HCT116 (cell line): ENCODE data around the gene PCNX1. TPM values are rescaled to one million over a fixed set of nuclear protein-coding genes. Genes with fewer than 3 reads are reported as not detected.

Source experiments
- ATAC-seq: fragments of 200-7000 bp; cut with Tn5 transposase; 2 replicates; pipeline ENCODE4 v1.9.1; 2020; ENCODE audit warnings: mild to moderate bottlenecking, moderate library complexity
- BruUV-seq: library from RNA; stranded (reverse); fragments of 400-500 nt; replicated peaks from 2 replicates; lab custom pipeline; 2021; lab: Mats Ljungman, UMichigan
- CTCF ChIA-PET: fragments of 300-600 bp; sonication (Branson Sonifier 250); formaldehyde crosslinking; loops from one replicate; lab custom pipeline; 2021; ENCODE audit warnings: antibody characterized with exemption; lab: Charles Lee
- POLR2A ChIA-PET: fragments of 300-600, 350-600 bp; sonication (Branson Sonifier 250); formaldehyde crosslinking; loops from one replicate; lab custom pipeline; 2021; ENCODE audit warnings: antibody characterized with exemption; lab: Charles Lee
- RAD21 ChIA-PET, 2 experiments: fragments of 300-600 bp; sonication (Branson Sonifier 250); formaldehyde crosslinking; loops; one replicate each; lab custom pipeline; 2023; ENCODE audit warnings: low total read pairs in 2 of 2; ENCODE audit not compliant: uncharacterized antibody in 2 of 2, unreplicated experiment in 2 of 2, low non-redundant PET in 1 of 2; lab: Charles Lee
- DNase-seq: peaks from one replicate; pipeline ENCODE4 v3.0.0-alpha.2; 2010; ENCODE audit warnings: low read depth, low spot score
- H2AFZ ChIP-seq: fragments of 200-600 bp; shearing (Covaris generic), sonication (generic); 2 replicates; pipeline ENCODE4 v1.6.1; 2017; ENCODE audit warnings: low read depth, mixed run types, mixed read lengths, antibody characterized with exemption, low read length; ENCODE audit not compliant: poor library complexity, severe bottlenecking
- H3K27ac ChIP-seq: 2 replicates; pipeline ENCODE4 v1.5.1; 2012; ENCODE audit warnings: low read depth, low read length
- H3K27me3 ChIP-seq: fragments of 200-600 bp; sonication (generic); 2 replicates; pipeline ENCODE4 v1.6.1; 2016; ENCODE audit warnings: mixed run types, low read length, mixed read lengths; ENCODE audit not compliant: insufficient read depth
- H3K36me3 ChIP-seq, 2 experiments: fragments of 200-500 bp in 1 of 2; fragments of 200-600 bp in 1 of 2; sonication (Bioruptor generic) in 1 of 2; sonication (generic) in 1 of 2; 2 replicates each; pipeline versions ENCODE4 v1.5.1 to v1.6.1; 2014 to 2016; ENCODE audit warnings: low read length in 2 of 2, inconsistent platforms in 1 of 2, mixed read lengths in 1 of 2, mixed run types in 1 of 2; ENCODE audit not compliant: insufficient read depth in 2 of 2, control insufficient read depth in 1 of 2
- H3K4me1 ChIP-seq, 2 experiments: fragments of 200-600 bp in 1 of 2; sonication (generic) in 1 of 2; 2 replicates each; pipeline versions ENCODE4 v1.5.1 to v1.6.1; 2012 to 2017; ENCODE audit warnings: low read length in 2 of 2, inconsistent platforms in 1 of 2, mild to moderate bottlenecking in 1 of 2, mixed read lengths in 1 of 2, mixed run types in 1 of 2, moderate library complexity in 1 of 2; ENCODE audit not compliant: insufficient read depth in 2 of 2, control insufficient read depth in 1 of 2
- H3K4me2 ChIP-seq: fragments of 200-600 bp; sonication (generic); 2 replicates; pipeline ENCODE4 v1.6.1; 2017; ENCODE audit warnings: mixed run types, low read length, mixed read lengths
- H3K4me3 ChIP-seq, 2 experiments: fragments of 200-600 bp in 1 of 2; sonication (generic) in 1 of 2; replicated peaks in 1 of 2; 2 replicates each; pipeline ENCODE4 v1.5.1; 2011 to 2016; ENCODE audit warnings: low read length in 2 of 2, control low read depth in 1 of 2, low read depth in 1 of 2, mild to moderate bottlenecking in 1 of 2, mixed read lengths in 1 of 2, mixed run types in 1 of 2
- H3K79me2 ChIP-seq: fragments of 200-600 bp; sonication (generic); 2 replicates; pipeline ENCODE4 v1.6.1; 2017; ENCODE audit warnings: mild to moderate bottlenecking, mixed run types, low read length, moderate library complexity, mixed read lengths; ENCODE audit not compliant: insufficient read depth
- H3K9ac ChIP-seq: fragments of 200-600 bp; sonication (generic); 2 replicates; pipeline ENCODE4 v1.6.1; 2016; ENCODE audit warnings: low read length, mixed read lengths
- H3K9me2 ChIP-seq: fragments of 200-600 bp; sonication (generic), shearing (Covaris generic); 2 replicates; pipeline ENCODE4 v1.6.1; 2017; ENCODE audit warnings: mixed run types, mild to moderate bottlenecking, moderate library complexity; ENCODE audit not compliant: insufficient read depth
- H3K9me3 ChIP-seq, 2 experiments: fragments of 200-500 bp in 1 of 2; fragments of 200-600 bp in 1 of 2; sonication (Bioruptor generic) in 1 of 2; sonication (generic) in 1 of 2; 2 replicates each; pipeline ENCODE4 v1.6.1; 2014 to 2017; ENCODE audit warnings: low read length in 2 of 2, mixed read lengths in 2 of 2, inconsistent platforms in 1 of 2, low read depth in 1 of 2, mild to moderate bottlenecking in 1 of 2, mixed run types in 1 of 2, moderate library complexity in 1 of 2; ENCODE audit not compliant: control insufficient read depth in 1 of 2, insufficient read depth in 1 of 2
- H4K20me1 ChIP-seq: fragments of 200-600 bp; sonication (generic), shearing (Covaris generic); 2 replicates; pipeline ENCODE4 v1.6.1; 2017; ENCODE audit warnings: mixed run types, mild to moderate bottlenecking, moderate library complexity; ENCODE audit not compliant: insufficient read depth
- ATF3 ChIP-seq: IDR thresholded peaks from 2 replicates; pipeline ENCODE4 v1.6.1; 2012
- CEBPB ChIP-seq: IDR thresholded peaks from 2 replicates; pipeline ENCODE4 v1.6.1; 2012; ENCODE audit warnings: low read depth
- EGR1 ChIP-seq: IDR thresholded peaks from 2 replicates; pipeline ENCODE4 v1.6.1; 2012; ENCODE audit warnings: low read depth
- ELF1 ChIP-seq: IDR thresholded peaks from 2 replicates; pipeline ENCODE4 v1.6.1; 2012; ENCODE audit warnings: low read depth, borderline replicate concordance
- EZH2 ChIP-seq: fragments of 200-600 bp; sonication (generic); IDR thresholded peaks from 2 replicates; pipeline ENCODE4 v1.6.1; 2017; ENCODE audit warnings: antibody characterized with exemption, mixed run types
- EZH2phosphoT487 ChIP-seq: fragments of 200-600 bp; IDR thresholded peaks from 2 replicates; pipeline ENCODE4 v1.6.1; 2018; ENCODE audit warnings: antibody characterized with exemption, borderline replicate concordance
- FOSL1 ChIP-seq: IDR thresholded peaks from 2 replicates; pipeline ENCODE4 v1.6.1; 2012; ENCODE audit warnings: low read depth
- MAX ChIP-seq: IDR thresholded peaks from 2 replicates; pipeline ENCODE4 v1.6.1; 2012
- POLR2A ChIP-seq: IDR thresholded peaks from 2 replicates; pipeline ENCODE4 v1.7.0; 2011; ENCODE audit warnings: borderline replicate concordance; ENCODE audit not compliant: insufficient read depth, insufficient read length; ENCODE audit errors: extremely low read depth
- POLR2AphosphoS5 ChIP-seq: IDR thresholded peaks from 2 replicates; pipeline ENCODE4 v1.6.1; 2011; ENCODE audit warnings: mild to moderate bottlenecking, low read depth, low read length, moderate library complexity
- RAD21 ChIP-seq: IDR thresholded peaks from 2 replicates; pipeline ENCODE4 v1.6.1; 2012; ENCODE audit warnings: low read depth, mild to moderate bottlenecking
- SIN3A ChIP-seq: IDR thresholded peaks from 2 replicates; pipeline ENCODE4 v1.6.1; 2012; ENCODE audit warnings: low read depth
- SP1 ChIP-seq: IDR thresholded peaks from 2 replicates; pipeline ENCODE4 v1.6.1; 2012; ENCODE audit warnings: low read depth
- SRF ChIP-seq: IDR thresholded peaks from 2 replicates; pipeline ENCODE4 v1.6.1; 2012; ENCODE audit warnings: low read depth
- TCF7L2 ChIP-seq: IDR thresholded peaks from 2 replicates; pipeline ENCODE4 v1.7.0; 2011; ENCODE audit warnings: borderline replicate concordance, inconsistent platforms; ENCODE audit not compliant: insufficient read depth, insufficient read length; ENCODE audit errors: extremely low read depth
- YY1 ChIP-seq: IDR thresholded peaks from 2 replicates; pipeline ENCODE4 v1.6.1; 2011; ENCODE audit warnings: low read length, low read depth, moderate library complexity, mild to moderate bottlenecking; ENCODE audit not compliant: insufficient replicate concordance; ENCODE audit errors: extremely low read depth
- ZFX ChIP-seq: fragments of 450-650 bp; IDR thresholded peaks from 2 replicates; pipeline ENCODE4 v1.6.1; 2017
- intact Hi-C: fragments of 100-400 bp; cut with micrococcal nuclease; formaldehyde crosslinking; loops from 2 replicates; pipeline ENCODE4 v1.10.0; 2022
- total RNA-seq: library from RNA; stranded (reverse); gene quantifications from one replicate; pipeline ENCODE4 v1.2.1, GENCODE V29; 2021; ENCODE audit not compliant: unreplicated experiment
- TF ChIP-seq, protein P1 (sequence below): IDR thresholded peaks from 2 replicates; pipeline ENCODE4 v1.6.1; 2011; ENCODE audit warnings: mild to moderate bottlenecking, low read length, moderate library complexity; ENCODE audit not compliant: insufficient replicate concordance; ENCODE audit errors: extremely low read depth
- TF ChIP-seq, protein P2 (sequence below), 3 experiments: fragments of 200-600 bp in 1 of 3; sonication (generic) in 1 of 3; IDR thresholded peaks in 2 of 3; conservative IDR thresholded peaks in 1 of 3; 2 replicates each; pipeline ENCODE4 v1.5.1; 2012 to 2017; ENCODE audit warnings: low read depth in 2 of 3, low read length in 2 of 3, antibody characterized with exemption in 1 of 3, borderline replicate concordance in 1 of 3, control low read depth in 1 of 3, mild to moderate bottlenecking in 1 of 3, mixed read lengths in 1 of 3, mixed run types in 1 of 3, moderate library complexity in 1 of 3; ENCODE audit not compliant: insufficient read depth in 1 of 3
- TF ChIP-seq, protein P3 (sequence below): IDR thresholded peaks from 2 replicates; pipeline ENCODE4 v1.6.1; 2012; ENCODE audit warnings: low read depth

PCNX1 gene
- total RNA-seq, 1 experiment from 2014 or later = 52.2 TPM

DNA sequence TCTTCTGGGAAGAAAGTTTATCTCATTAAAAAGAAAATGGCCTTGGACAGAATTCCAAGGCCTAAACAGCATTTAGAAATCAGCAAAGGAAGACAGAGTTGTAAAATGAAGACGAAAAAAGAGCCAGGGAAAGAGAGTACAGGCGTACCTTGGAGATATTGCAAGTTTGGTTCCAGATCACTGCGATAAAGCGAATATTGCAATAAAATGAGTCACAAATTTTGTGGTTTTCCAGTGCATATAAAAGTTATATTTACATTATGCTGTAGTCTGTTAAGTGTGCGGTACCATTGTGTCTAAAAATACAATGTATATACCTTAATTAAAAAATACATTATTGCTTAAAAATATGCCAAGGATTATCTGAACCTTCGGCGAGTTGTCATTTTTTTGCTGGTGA, 9.0 kb downstream of the PCNX1 start:
- no peaks in the 10 kb centered on the region for H3K9me3 ChIP-seq
- H3K4me3 ChIP-seq = no peak overlapping the region
- TF ChIP-seq, protein P1, sequence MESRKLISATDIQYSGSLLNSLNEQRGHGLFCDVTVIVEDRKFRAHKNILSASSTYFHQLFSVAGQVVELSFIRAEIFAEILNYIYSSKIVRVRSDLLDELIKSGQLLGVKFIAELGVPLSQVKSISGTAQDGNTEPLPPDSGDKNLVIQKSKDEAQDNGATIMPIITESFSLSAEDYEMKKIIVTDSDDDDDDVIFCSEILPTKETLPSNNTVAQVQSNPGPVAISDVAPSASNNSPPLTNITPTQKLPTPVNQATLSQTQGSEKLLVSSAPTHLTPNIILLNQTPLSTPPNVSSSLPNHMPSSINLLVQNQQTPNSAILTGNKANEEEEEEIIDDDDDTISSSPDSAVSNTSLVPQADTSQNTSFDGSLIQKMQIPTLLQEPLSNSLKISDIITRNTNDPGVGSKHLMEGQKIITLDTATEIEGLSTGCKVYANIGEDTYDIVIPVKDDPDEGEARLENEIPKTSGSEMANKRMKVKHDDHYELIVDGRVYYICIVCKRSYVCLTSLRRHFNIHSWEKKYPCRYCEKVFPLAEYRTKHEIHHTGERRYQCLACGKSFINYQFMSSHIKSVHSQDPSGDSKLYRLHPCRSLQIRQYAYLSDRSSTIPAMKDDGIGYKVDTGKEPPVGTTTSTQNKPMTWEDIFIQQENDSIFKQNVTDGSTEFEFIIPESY = no peak
- TF ChIP-seq ATF3 (no peak), TCF7L2 (no peak), YY1 (no peak), POLR2AphosphoS5 (no peak), EGR1 (no peak), EZH2 (no peak), RAD21 (no peak), POLR2A (no peak), FOSL1 (no peak), CEBPB (no peak), ZFX (no peak), MAX (no peak), EZH2phosphoT487 (no peak), SP1 (no peak), SIN3A (no peak), SRF (no peak), ELF1 (no peak)
- TF ChIP-seq, protein P2, sequence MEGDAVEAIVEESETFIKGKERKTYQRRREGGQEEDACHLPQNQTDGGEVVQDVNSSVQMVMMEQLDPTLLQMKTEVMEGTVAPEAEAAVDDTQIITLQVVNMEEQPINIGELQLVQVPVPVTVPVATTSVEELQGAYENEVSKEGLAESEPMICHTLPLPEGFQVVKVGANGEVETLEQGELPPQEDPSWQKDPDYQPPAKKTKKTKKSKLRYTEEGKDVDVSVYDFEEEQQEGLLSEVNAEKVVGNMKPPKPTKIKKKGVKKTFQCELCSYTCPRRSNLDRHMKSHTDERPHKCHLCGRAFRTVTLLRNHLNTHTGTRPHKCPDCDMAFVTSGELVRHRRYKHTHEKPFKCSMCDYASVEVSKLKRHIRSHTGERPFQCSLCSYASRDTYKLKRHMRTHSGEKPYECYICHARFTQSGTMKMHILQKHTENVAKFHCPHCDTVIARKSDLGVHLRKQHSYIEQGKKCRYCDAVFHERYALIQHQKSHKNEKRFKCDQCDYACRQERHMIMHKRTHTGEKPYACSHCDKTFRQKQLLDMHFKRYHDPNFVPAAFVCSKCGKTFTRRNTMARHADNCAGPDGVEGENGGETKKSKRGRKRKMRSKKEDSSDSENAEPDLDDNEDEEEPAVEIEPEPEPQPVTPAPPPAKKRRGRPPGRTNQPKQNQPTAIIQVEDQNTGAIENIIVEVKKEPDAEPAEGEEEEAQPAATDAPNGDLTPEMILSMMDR (IDR thresholded peaks at IDR 0.05 in 2 of 3, conservative IDR thresholded peaks at IDR 0.05 in 1 of 3; ENCODE audit: borderline replicate concordance in 1 of 3, insufficient read depth in 1 of 3, low read depth in 2 of 3, low read length in 2 of 3) = no peak
- TF ChIP-seq, protein P3, sequence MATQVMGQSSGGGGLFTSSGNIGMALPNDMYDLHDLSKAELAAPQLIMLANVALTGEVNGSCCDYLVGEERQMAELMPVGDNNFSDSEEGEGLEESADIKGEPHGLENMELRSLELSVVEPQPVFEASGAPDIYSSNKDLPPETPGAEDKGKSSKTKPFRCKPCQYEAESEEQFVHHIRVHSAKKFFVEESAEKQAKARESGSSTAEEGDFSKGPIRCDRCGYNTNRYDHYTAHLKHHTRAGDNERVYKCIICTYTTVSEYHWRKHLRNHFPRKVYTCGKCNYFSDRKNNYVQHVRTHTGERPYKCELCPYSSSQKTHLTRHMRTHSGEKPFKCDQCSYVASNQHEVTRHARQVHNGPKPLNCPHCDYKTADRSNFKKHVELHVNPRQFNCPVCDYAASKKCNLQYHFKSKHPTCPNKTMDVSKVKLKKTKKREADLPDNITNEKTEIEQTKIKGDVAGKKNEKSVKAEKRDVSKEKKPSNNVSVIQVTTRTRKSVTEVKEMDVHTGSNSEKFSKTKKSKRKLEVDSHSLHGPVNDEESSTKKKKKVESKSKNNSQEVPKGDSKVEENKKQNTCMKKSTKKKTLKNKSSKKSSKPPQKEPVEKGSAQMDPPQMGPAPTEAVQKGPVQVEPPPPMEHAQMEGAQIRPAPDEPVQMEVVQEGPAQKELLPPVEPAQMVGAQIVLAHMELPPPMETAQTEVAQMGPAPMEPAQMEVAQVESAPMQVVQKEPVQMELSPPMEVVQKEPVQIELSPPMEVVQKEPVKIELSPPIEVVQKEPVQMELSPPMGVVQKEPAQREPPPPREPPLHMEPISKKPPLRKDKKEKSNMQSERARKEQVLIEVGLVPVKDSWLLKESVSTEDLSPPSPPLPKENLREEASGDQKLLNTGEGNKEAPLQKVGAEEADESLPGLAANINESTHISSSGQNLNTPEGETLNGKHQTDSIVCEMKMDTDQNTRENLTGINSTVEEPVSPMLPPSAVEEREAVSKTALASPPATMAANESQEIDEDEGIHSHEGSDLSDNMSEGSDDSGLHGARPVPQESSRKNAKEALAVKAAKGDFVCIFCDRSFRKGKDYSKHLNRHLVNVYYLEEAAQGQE = no peak
- H4K20me1 ChIP-seq = peaks cover 23% of the 10 kb centered on the region; the same call in 1 of the 2 replicates
- no peak overlapping the region for H3K4me2 ChIP-seq
- H3K27me3 ChIP-seq = no peaks in the 10 kb centered on the region
- no peak for ATAC-seq
- no peaks in the 10 kb centered on the region for H3K36me3 ChIP-seq
- no peaks in the 10 kb centered on the region for H3K4me1 ChIP-seq
- no peak overlapping the region for H3K27ac ChIP-seq
- peaks cover 99% of the 10 kb centered on the region for H3K79me2 ChIP-seq
- CTCF ChIA-PET = no interaction called here
- DNase-seq = no peak
- POLR2A ChIA-PET = no interaction called here
- intact Hi-C loops = no loop called here
- RAD21 ChIA-PET = no interaction called here
- no peak overlapping the region for H3K9ac ChIP-seq
- H3K9me2 ChIP-seq = no peaks in the 10 kb centered on the region
- H2AFZ ChIP-seq = no peak overlapping the region
- BruUV-seq = no TSS peak
